HCT116 (cell line): ENCODE measurements around the gene SPG11. TPM values are rescaled to one million over a fixed set of nuclear protein-coding genes. Genes with fewer than 3 reads are reported as not detected.

Experiments
- ATAC-seq: fragments of 200-7000 bp; cut with Tn5 transposase; 2 replicates; pipeline ENCODE4 v1.9.1; 2020; ENCODE audit warnings: mild to moderate bottlenecking, moderate library complexity
- BruUV-seq: library from RNA; stranded (reverse); fragments of 400-500 nt; replicated peaks from 2 replicates; lab custom pipeline; 2021; lab: Mats Ljungman, UMichigan
- CTCF ChIA-PET: fragments of 300-600 bp; sonication (Branson Sonifier 250); formaldehyde crosslinking; loops from one replicate; lab custom pipeline; 2021; ENCODE audit warnings: antibody characterized with exemption; lab: Charles Lee
- POLR2A ChIA-PET: fragments of 300-600, 350-600 bp; sonication (Branson Sonifier 250); formaldehyde crosslinking; loops from one replicate; lab custom pipeline; 2021; ENCODE audit warnings: antibody characterized with exemption; lab: Charles Lee
- RAD21 ChIA-PET, 2 experiments: fragments of 300-600 bp; sonication (Branson Sonifier 250); formaldehyde crosslinking; loops; one replicate each; lab custom pipeline; 2023; ENCODE audit warnings: low total read pairs in 2 of 2; ENCODE audit not compliant: uncharacterized antibody in 2 of 2, unreplicated experiment in 2 of 2, low non-redundant PET in 1 of 2; lab: Charles Lee
- DNase-seq: peaks from one replicate; pipeline ENCODE4 v3.0.0-alpha.2; 2010; ENCODE audit warnings: low read depth, low spot score
- H2AFZ ChIP-seq: fragments of 200-600 bp; shearing (Covaris generic), sonication (generic); 2 replicates; pipeline ENCODE4 v1.6.1; 2017; ENCODE audit warnings: low read depth, mixed run types, mixed read lengths, antibody characterized with exemption, low read length; ENCODE audit not compliant: poor library complexity, severe bottlenecking
- H3K27ac ChIP-seq: 2 replicates; pipeline ENCODE4 v1.5.1; 2012; ENCODE audit warnings: low read depth, low read length
- H3K27me3 ChIP-seq: fragments of 200-600 bp; sonication (generic); 2 replicates; pipeline ENCODE4 v1.6.1; 2016; ENCODE audit warnings: mixed run types, low read length, mixed read lengths; ENCODE audit not compliant: insufficient read depth
- H3K36me3 ChIP-seq, 2 experiments: fragments of 200-500 bp in 1 of 2; fragments of 200-600 bp in 1 of 2; sonication (Bioruptor generic) in 1 of 2; sonication (generic) in 1 of 2; 2 replicates each; pipeline versions ENCODE4 v1.5.1 to v1.6.1; 2014 to 2016; ENCODE audit warnings: low read length in 2 of 2, inconsistent platforms in 1 of 2, mixed read lengths in 1 of 2, mixed run types in 1 of 2; ENCODE audit not compliant: insufficient read depth in 2 of 2, control insufficient read depth in 1 of 2
- H3K4me1 ChIP-seq, 2 experiments: fragments of 200-600 bp in 1 of 2; sonication (generic) in 1 of 2; 2 replicates each; pipeline versions ENCODE4 v1.5.1 to v1.6.1; 2012 to 2017; ENCODE audit warnings: low read length in 2 of 2, inconsistent platforms in 1 of 2, mild to moderate bottlenecking in 1 of 2, mixed read lengths in 1 of 2, mixed run types in 1 of 2, moderate library complexity in 1 of 2; ENCODE audit not compliant: insufficient read depth in 2 of 2, control insufficient read depth in 1 of 2
- H3K4me2 ChIP-seq: fragments of 200-600 bp; sonication (generic); 2 replicates; pipeline ENCODE4 v1.6.1; 2017; ENCODE audit warnings: mixed run types, low read length, mixed read lengths
- H3K4me3 ChIP-seq, 2 experiments: fragments of 200-600 bp in 1 of 2; sonication (generic) in 1 of 2; replicated peaks in 1 of 2; 2 replicates each; pipeline ENCODE4 v1.5.1; 2011 to 2016; ENCODE audit warnings: low read length in 2 of 2, control low read depth in 1 of 2, low read depth in 1 of 2, mild to moderate bottlenecking in 1 of 2, mixed read lengths in 1 of 2, mixed run types in 1 of 2
- H3K79me2 ChIP-seq: fragments of 200-600 bp; sonication (generic); 2 replicates; pipeline ENCODE4 v1.6.1; 2017; ENCODE audit warnings: mild to moderate bottlenecking, mixed run types, low read length, moderate library complexity, mixed read lengths; ENCODE audit not compliant: insufficient read depth
- H3K9ac ChIP-seq: fragments of 200-600 bp; sonication (generic); 2 replicates; pipeline ENCODE4 v1.6.1; 2016; ENCODE audit warnings: low read length, mixed read lengths
- H3K9me2 ChIP-seq: fragments of 200-600 bp; sonication (generic), shearing (Covaris generic); 2 replicates; pipeline ENCODE4 v1.6.1; 2017; ENCODE audit warnings: mixed run types, mild to moderate bottlenecking, moderate library complexity; ENCODE audit not compliant: insufficient read depth
- H3K9me3 ChIP-seq, 2 experiments: fragments of 200-500 bp in 1 of 2; fragments of 200-600 bp in 1 of 2; sonication (Bioruptor generic) in 1 of 2; sonication (generic) in 1 of 2; 2 replicates each; pipeline ENCODE4 v1.6.1; 2014 to 2017; ENCODE audit warnings: low read length in 2 of 2, mixed read lengths in 2 of 2, inconsistent platforms in 1 of 2, low read depth in 1 of 2, mild to moderate bottlenecking in 1 of 2, mixed run types in 1 of 2, moderate library complexity in 1 of 2; ENCODE audit not compliant: control insufficient read depth in 1 of 2, insufficient read depth in 1 of 2
- H4K20me1 ChIP-seq: fragments of 200-600 bp; sonication (generic), shearing (Covaris generic); 2 replicates; pipeline ENCODE4 v1.6.1; 2017; ENCODE audit warnings: mixed run types, mild to moderate bottlenecking, moderate library complexity; ENCODE audit not compliant: insufficient read depth
- CBX3 ChIP-seq: IDR thresholded peaks from 2 replicates; pipeline ENCODE4 v1.6.1; 2012; ENCODE audit warnings: low read depth
- CEBPB ChIP-seq: IDR thresholded peaks from 2 replicates; pipeline ENCODE4 v1.6.1; 2012; ENCODE audit warnings: low read depth
- EGR1 ChIP-seq: IDR thresholded peaks from 2 replicates; pipeline ENCODE4 v1.6.1; 2012; ENCODE audit warnings: low read depth
- ELF1 ChIP-seq: IDR thresholded peaks from 2 replicates; pipeline ENCODE4 v1.6.1; 2012; ENCODE audit warnings: low read depth, borderline replicate concordance
- EZH2 ChIP-seq: fragments of 200-600 bp; sonication (generic); IDR thresholded peaks from 2 replicates; pipeline ENCODE4 v1.6.1; 2017; ENCODE audit warnings: antibody characterized with exemption, mixed run types
- EZH2phosphoT487 ChIP-seq: fragments of 200-600 bp; IDR thresholded peaks from 2 replicates; pipeline ENCODE4 v1.6.1; 2018; ENCODE audit warnings: antibody characterized with exemption, borderline replicate concordance
- FOSL1 ChIP-seq: IDR thresholded peaks from 2 replicates; pipeline ENCODE4 v1.6.1; 2012; ENCODE audit warnings: low read depth
- MAX ChIP-seq: IDR thresholded peaks from 2 replicates; pipeline ENCODE4 v1.6.1; 2012
- POLR2A ChIP-seq: IDR thresholded peaks from 2 replicates; pipeline ENCODE4 v1.7.0; 2011; ENCODE audit warnings: borderline replicate concordance; ENCODE audit not compliant: insufficient read depth, insufficient read length; ENCODE audit errors: extremely low read depth
- POLR2AphosphoS5 ChIP-seq: IDR thresholded peaks from 2 replicates; pipeline ENCODE4 v1.6.1; 2011; ENCODE audit warnings: mild to moderate bottlenecking, low read depth, low read length, moderate library complexity
- SIN3A ChIP-seq: IDR thresholded peaks from 2 replicates; pipeline ENCODE4 v1.6.1; 2012; ENCODE audit warnings: low read depth
- SP1 ChIP-seq: IDR thresholded peaks from 2 replicates; pipeline ENCODE4 v1.6.1; 2012; ENCODE audit warnings: low read depth
- SRF ChIP-seq: IDR thresholded peaks from 2 replicates; pipeline ENCODE4 v1.6.1; 2012; ENCODE audit warnings: low read depth
- TCF7L2 ChIP-seq: IDR thresholded peaks from 2 replicates; pipeline ENCODE4 v1.7.0; 2011; ENCODE audit warnings: borderline replicate concordance, inconsistent platforms; ENCODE audit not compliant: insufficient read depth, insufficient read length; ENCODE audit errors: extremely low read depth
- YY1 ChIP-seq: IDR thresholded peaks from 2 replicates; pipeline ENCODE4 v1.6.1; 2011; ENCODE audit warnings: low read length, low read depth, moderate library complexity, mild to moderate bottlenecking; ENCODE audit not compliant: insufficient replicate concordance; ENCODE audit errors: extremely low read depth
- ZBTB33 ChIP-seq: IDR thresholded peaks from 2 replicates; pipeline ENCODE4 v1.6.1; 2011; ENCODE audit warnings: mild to moderate bottlenecking, low read length, moderate library complexity; ENCODE audit not compliant: insufficient replicate concordance; ENCODE audit errors: extremely low read depth
- ZFX ChIP-seq: fragments of 450-650 bp; IDR thresholded peaks from 2 replicates; pipeline ENCODE4 v1.6.1; 2017
- ZNF274 ChIP-seq: fragments of 200-500 bp; sonication (Bioruptor generic); IDR thresholded peaks from 2 replicates; pipeline ENCODE4 v1.6.1; 2014; ENCODE audit warnings: mild to moderate bottlenecking, low read depth, low read length, inconsistent platforms
- intact Hi-C: fragments of 100-400 bp; cut with micrococcal nuclease; formaldehyde crosslinking; loops from 2 replicates; pipeline ENCODE4 v1.10.0; 2022
- total RNA-seq: library from RNA; stranded (reverse); gene quantifications from one replicate; pipeline ENCODE4 v1.2.1, GENCODE V29; 2021; ENCODE audit not compliant: unreplicated experiment
- TF ChIP-seq, protein P1 (sequence below), 3 experiments: fragments of 200-600 bp in 1 of 3; sonication (generic) in 1 of 3; IDR thresholded peaks in 2 of 3; conservative IDR thresholded peaks in 1 of 3; 2 replicates each; pipeline ENCODE4 v1.5.1; 2012 to 2017; ENCODE audit warnings: low read depth in 2 of 3, low read length in 2 of 3, antibody characterized with exemption in 1 of 3, borderline replicate concordance in 1 of 3, control low read depth in 1 of 3, mild to moderate bottlenecking in 1 of 3, mixed read lengths in 1 of 3, mixed run types in 1 of 3, moderate library complexity in 1 of 3; ENCODE audit not compliant: insufficient read depth in 1 of 3
- TF ChIP-seq, protein P2 (sequence below): IDR thresholded peaks from 2 replicates; pipeline ENCODE4 v1.6.1; 2012

Gene SPG11
- total RNA-seq, 1 experiment from 2014 or later = 34.8 TPM

- no peaks in the 10 kb centered on the region for H4K20me1 ChIP-seq
- H3K36me3 ChIP-seq = peaks cover 4 to 5% of the 10 kb centered on the region in 2 experiments; a peak in 2 of 4 replicates
- H3K9ac ChIP-seq = no peak overlapping the region
- no peak overlapping the region for H3K27ac ChIP-seq
- no peaks in the 10 kb centered on the region for H3K4me1 ChIP-seq
- ChIA-PET RAD21 (no interaction called here), POLR2A (no interaction called here), CTCF (interaction anchor here (0.9 to 1.2 kb wide), 2 partner anchors 9 to 14 kb away, joined by 3 to 4 read pairs; no protein-coding TSS in a partner anchor)
- no peaks in the 10 kb centered on the region for H3K9me3 ChIP-seq
- 0 out of 2 replicates have a peak, but pooled peaks cover 5% of the 10 kb centered on the region for H3K79me2 ChIP-seq
- intact Hi-C loops = no loop called here
- ATAC-seq (no peak), DNase-seq (no peak)
- no peak overlapping the region for H3K4me2 ChIP-seq
- H3K4me3 ChIP-seq = no peak overlapping the region
- no peak overlapping the region for H2AFZ ChIP-seq
- no peak for TF ChIP-seq FOSL1
- TF ChIP-seq POLR2A = no peak
- no peak for TF ChIP-seq ELF1
- TF ChIP-seq CEBPB = no peak
- no peak for TF ChIP-seq EZH2phosphoT487
- TF ChIP-seq, protein P1, sequence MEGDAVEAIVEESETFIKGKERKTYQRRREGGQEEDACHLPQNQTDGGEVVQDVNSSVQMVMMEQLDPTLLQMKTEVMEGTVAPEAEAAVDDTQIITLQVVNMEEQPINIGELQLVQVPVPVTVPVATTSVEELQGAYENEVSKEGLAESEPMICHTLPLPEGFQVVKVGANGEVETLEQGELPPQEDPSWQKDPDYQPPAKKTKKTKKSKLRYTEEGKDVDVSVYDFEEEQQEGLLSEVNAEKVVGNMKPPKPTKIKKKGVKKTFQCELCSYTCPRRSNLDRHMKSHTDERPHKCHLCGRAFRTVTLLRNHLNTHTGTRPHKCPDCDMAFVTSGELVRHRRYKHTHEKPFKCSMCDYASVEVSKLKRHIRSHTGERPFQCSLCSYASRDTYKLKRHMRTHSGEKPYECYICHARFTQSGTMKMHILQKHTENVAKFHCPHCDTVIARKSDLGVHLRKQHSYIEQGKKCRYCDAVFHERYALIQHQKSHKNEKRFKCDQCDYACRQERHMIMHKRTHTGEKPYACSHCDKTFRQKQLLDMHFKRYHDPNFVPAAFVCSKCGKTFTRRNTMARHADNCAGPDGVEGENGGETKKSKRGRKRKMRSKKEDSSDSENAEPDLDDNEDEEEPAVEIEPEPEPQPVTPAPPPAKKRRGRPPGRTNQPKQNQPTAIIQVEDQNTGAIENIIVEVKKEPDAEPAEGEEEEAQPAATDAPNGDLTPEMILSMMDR (IDR thresholded peaks at IDR 0.05 in 2 of 3, conservative IDR thresholded peaks at IDR 0.05 in 1 of 3; ENCODE audit: borderline replicate concordance in 1 of 3, insufficient read depth in 1 of 3, low read depth in 2 of 3, low read length in 2 of 3) = no peak
- TF ChIP-seq EGR1 = no peak
- no peak for TF ChIP-seq SP1
- TF ChIP-seq, protein P2, sequence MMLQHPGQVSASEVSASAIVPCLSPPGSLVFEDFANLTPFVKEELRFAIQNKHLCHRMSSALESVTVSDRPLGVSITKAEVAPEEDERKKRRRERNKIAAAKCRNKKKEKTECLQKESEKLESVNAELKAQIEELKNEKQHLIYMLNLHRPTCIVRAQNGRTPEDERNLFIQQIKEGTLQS = no peak
- no peak for TF ChIP-seq ZFX
- TF ChIP-seq SIN3A = no peak
- TF ChIP-seq TCF7L2 = no peak
- no peak for TF ChIP-seq ZBTB33
- no peak for TF ChIP-seq POLR2AphosphoS5
- no peak for TF ChIP-seq EZH2
- no peak for TF ChIP-seq MAX
- TF ChIP-seq CBX3 = no peak
- no peak for TF ChIP-seq YY1
- TF ChIP-seq SRF = no peak
- TF ChIP-seq ZNF274 = no peak
- no peaks in the 10 kb centered on the region for H3K9me2 ChIP-seq
- no TSS peak for BruUV-seq
- no peaks in the 10 kb centered on the region for H3K27me3 ChIP-seq
Observed at GRCh38 chr15:44574734-44575133, 88.7 kb downstream of the SPG11 start.
